Prostate gland (tissue), 2 donors: ENCODE data around the gene EXOC1L.

Experiments
- CTCF ChIP-seq, 4 experiments: fragments of 200-600 bp in 2 of 4; fragments of 450-650 bp in 2 of 4; sonication (generic) in 2 of 4; IDR thresholded peaks; 1 replicate in 3 of 4; 2 replicates in 1 of 4; pipeline ENCODE4 v1.5.1; 2016 to 2019; ENCODE audit warnings: antibody characterized with exemption in 4 of 4, mild to moderate bottlenecking in 2 of 4, moderate library complexity in 2 of 4
- POLR2A ChIP-seq: fragments of 450-650 bp; IDR thresholded peaks from one replicate; pipeline ENCODE4 v1.6.1; 2016; ENCODE audit warnings: antibody characterized with exemption, mild to moderate bottlenecking
- POLR2AphosphoS5 ChIP-seq: sonication (generic); formaldehyde crosslinking; IDR thresholded peaks from one replicate; pipeline ENCODE4 v1.6.1; 2017; ENCODE audit warnings: antibody characterized with exemption

DNA sequence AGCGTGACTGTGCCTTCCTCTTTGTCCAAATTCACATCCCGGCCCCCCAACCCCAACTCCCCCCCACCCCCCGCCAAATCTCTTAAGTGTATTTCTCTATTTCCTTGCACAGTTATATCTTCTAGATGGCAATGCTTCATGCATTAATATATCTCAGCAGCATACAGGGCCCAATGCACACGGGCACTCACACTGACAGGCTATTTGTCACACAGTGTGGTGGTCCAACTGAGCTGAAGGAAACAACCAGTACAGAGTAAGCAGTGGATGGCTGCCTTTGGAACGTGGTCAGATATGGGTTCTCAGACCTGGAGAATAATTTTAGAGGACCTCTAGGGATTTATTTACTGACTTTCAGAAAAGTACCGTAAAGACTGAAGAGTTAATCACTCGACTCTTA, 34.5 kb downstream of the EXOC1L start:
- TF ChIP-seq POLR2AphosphoS5: no peak
- no peak for TF ChIP-seq CTCF (IDR thresholded peaks at IDR 0.05)
- TF ChIP-seq POLR2A: no peak
